Hepatocyte (in vitro differentiated cells): ENCODE measurements around the gene KIAA1958.

ENCODE experiments used
- CTCF ChIP-seq: fragments of 200-600 bp; sonication (generic); IDR thresholded peaks from 2 replicates; pipeline ENCODE4 v1.5.1; 2016; ENCODE audit warnings: antibody characterized with exemption, mild to moderate bottlenecking; ENCODE audit not compliant: poor library complexity
- EZH2 ChIP-seq: fragments of 200-600 bp; sonication (generic); IDR thresholded peaks from 2 replicates; pipeline ENCODE4 v1.6.1; 2016; ENCODE audit warnings: antibody characterized with exemption, mild to moderate bottlenecking, borderline replicate concordance
- EZH2phosphoT487 ChIP-seq: fragments of 200-600 bp; sonication (generic); IDR thresholded peaks from one replicate; pipeline ENCODE4 v1.6.1; 2018; ENCODE audit warnings: antibody characterized with exemption, mild to moderate bottlenecking, low read depth, moderate library complexity; ENCODE audit not compliant: unreplicated experiment, severe bottlenecking

- no peak for TF ChIP-seq CTCF
- TF ChIP-seq EZH2phosphoT487 = no peak
- no peak for TF ChIP-seq EZH2
Observed at GRCh38 chr9:112648624-112649023, 162.0 kb downstream of the KIAA1958 start.
